ENCODE results near the gene EPB41. TPM values are rescaled to one million over a fixed set of nuclear protein-coding genes. Genes with fewer than 3 reads are reported as not detected.

Gene EPB41
- total and polyA plus RNA-seq, 9 of the 15 experiments (the other 6 are each of a cell fraction or from before 2014, with no cell fraction given): 3.7 to 213 (median 141) TPM

GRCh38 chr1:28883242-28883616 lies 31.1 kb upstream of the EPB41 start (continued):
- TF ChIP-seq NR2C2 (CRISPR knock-in tag; IDR thresholded peaks at IDR 0.05) (no peak), NR2C2 (tag; IDR thresholded peaks at IDR 0.05) (no peak), CLOCK (CRISPR knock-in tag; IDR thresholded peaks at IDR 0.05; ENCODE audit: borderline replicate concordance) (no peak), CAMTA2 (CRISPR knock-in tag; conservative IDR thresholded peaks at IDR 0.05) (no peak), GATAD2A (IDR thresholded peaks at IDR 0.05) (no peak), PHF21A (IDR thresholded peaks at IDR 0.05; ENCODE audit: borderline replicate concordance, low read depth) (no peak), HIVEP1 (CRISPR knock-in tag; IDR thresholded peaks at IDR 0.05) (0 out of 2 replicates have a peak, but pooled peaks have one; percentile 57), RNF219 (CRISPR knock-in tag; IDR thresholded peaks at IDR 0.05) (no peak), CEBPG (CRISPR knock-in tag; IDR thresholded peaks at IDR 0.05) (0 out of 2 replicates have a peak, but pooled peaks have one; percentile 13), CEBPG (tag; conservative IDR thresholded peaks at IDR 0.05 in 1 of 2, IDR thresholded peaks at IDR 0.05 in 1 of 2) (no peak), EP300 (IDR thresholded peaks at IDR 0.05; ENCODE audit: low read length) (peak; percentile 13), BRD4 (IDR thresholded peaks at IDR 0.05) (no peak), ZNF589 (CRISPR knock-in tag; IDR thresholded peaks at IDR 0.05; ENCODE audit: low read depth) (no peak), ZNF253 (CRISPR knock-in tag; conservative IDR thresholded peaks at IDR 0.05) (no peak), NFIC (IDR thresholded peaks at IDR 0.05) (no peak), ARID3A (IDR thresholded peaks at IDR 0.05; ENCODE audit: borderline replicate concordance, low read depth, low read length) (no peak)
- TF ChIP-seq, protein P1, sequence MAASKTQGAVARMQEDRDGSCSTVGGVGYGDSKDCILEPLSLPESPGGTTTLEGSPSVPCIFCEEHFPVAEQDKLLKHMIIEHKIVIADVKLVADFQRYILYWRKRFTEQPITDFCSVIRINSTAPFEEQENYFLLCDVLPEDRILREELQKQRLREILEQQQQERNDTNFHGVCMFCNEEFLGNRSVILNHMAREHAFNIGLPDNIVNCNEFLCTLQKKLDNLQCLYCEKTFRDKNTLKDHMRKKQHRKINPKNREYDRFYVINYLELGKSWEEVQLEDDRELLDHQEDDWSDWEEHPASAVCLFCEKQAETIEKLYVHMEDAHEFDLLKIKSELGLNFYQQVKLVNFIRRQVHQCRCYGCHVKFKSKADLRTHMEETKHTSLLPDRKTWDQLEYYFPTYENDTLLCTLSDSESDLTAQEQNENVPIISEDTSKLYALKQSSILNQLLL (CRISPR knock-in tag; IDR thresholded peaks at IDR 0.05; ENCODE audit: borderline replicate concordance): no peak
- TF ChIP-seq, protein P2, sequence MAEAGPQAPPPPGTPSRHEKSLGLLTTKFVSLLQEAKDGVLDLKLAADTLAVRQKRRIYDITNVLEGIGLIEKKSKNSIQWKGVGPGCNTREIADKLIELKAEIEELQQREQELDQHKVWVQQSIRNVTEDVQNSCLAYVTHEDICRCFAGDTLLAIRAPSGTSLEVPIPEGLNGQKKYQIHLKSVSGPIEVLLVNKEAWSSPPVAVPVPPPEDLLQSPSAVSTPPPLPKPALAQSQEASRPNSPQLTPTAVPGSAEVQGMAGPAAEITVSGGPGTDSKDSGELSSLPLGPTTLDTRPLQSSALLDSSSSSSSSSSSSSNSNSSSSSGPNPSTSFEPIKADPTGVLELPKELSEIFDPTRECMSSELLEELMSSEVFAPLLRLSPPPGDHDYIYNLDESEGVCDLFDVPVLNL (CRISPR knock-in tag; IDR thresholded peaks at IDR 0.05; ENCODE audit: low read depth): no peak
- TF ChIP-seq, protein P3, sequence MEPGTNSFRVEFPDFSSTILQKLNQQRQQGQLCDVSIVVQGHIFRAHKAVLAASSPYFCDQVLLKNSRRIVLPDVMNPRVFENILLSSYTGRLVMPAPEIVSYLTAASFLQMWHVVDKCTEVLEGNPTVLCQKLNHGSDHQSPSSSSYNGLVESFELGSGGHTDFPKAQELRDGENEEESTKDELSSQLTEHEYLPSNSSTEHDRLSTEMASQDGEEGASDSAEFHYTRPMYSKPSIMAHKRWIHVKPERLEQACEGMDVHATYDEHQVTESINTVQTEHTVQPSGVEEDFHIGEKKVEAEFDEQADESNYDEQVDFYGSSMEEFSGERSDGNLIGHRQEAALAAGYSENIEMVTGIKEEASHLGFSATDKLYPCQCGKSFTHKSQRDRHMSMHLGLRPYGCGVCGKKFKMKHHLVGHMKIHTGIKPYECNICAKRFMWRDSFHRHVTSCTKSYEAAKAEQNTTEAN (CRISPR knock-in tag; IDR thresholded peaks at IDR 0.05): 0 out of 2 replicates have a peak, but pooled peaks have one; percentile 8
